ENCODE results near the gene TCOF1. TPM values are rescaled to one million over a fixed set of nuclear protein-coding genes. Genes with fewer than 3 reads are reported as not detected.

TCOF1 gene
- polyA plus RNA-seq, 1 donor (not counting 4 experiments of a cell fraction or from before 2014, with no cell fraction given) = 13.6 TPM

DNA sequence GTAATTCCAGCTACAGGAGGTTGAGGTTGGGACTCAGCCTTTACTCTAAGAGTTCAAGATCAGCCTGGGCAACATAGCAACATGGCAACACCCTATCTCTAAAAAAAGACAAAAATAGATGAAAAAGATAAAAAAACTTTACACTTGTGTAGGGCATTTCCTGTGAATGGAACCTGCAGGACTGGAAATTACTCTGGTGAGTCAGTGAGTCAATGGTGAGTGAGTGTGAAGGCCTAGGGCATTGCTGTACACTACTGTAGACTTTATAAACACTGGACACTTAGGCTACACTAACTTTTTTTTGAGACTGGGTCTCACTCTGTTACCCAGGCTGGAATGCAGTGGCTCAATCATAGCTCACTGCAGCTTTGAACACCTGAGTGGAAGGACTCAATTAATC is 35.3 kb upstream of the TCOF1 start:
- peak; percentile 68 for FAIRE-seq
- Histone ChIP-seq H3K9ac (ENCODE audit: control insufficient read depth, extremely low read depth, insufficient read depth, low read length) (peak overlapping the region; percentile 19), H3K79me2 (ENCODE audit: control insufficient read depth, insufficient read depth, low read length) (no peaks in the 10 kb centered on the region), H3K9me3 (ENCODE audit: control insufficient read depth, low read depth, low read length) (no peaks in the 10 kb centered on the region), H3K9me1 (ENCODE audit: control insufficient read depth, extremely low read depth, insufficient read depth, low read length) (no peaks in the 10 kb centered on the region), H4K20me1 (ENCODE audit: control insufficient read depth, extremely low read depth, insufficient read depth, low read length) (no peaks in the 10 kb centered on the region), H3K4me1 (ENCODE audit: control insufficient read depth, extremely low read depth, insufficient read depth, low read length) (peaks cover 63% of the 10 kb centered on the region), H3K4me2 (ENCODE audit: control insufficient read depth, extremely low read depth, insufficient read depth, low read depth, low read length) (peak overlapping the region; percentile 49), H3K27me3 (ENCODE audit: control insufficient read depth, extremely low read depth, insufficient read depth, low read length) (no peaks in the 10 kb centered on the region), H3K36me3 (ENCODE audit: control insufficient read depth in 2 of 2, extremely low read depth in 1 of 2, insufficient read depth in 2 of 2, low read length in 2 of 2) (no peaks in the 10 kb centered on the region), H2AFZ (ENCODE audit: control insufficient read depth, low read length) (no peak overlapping the region), H3K4me3 (ENCODE audit: control insufficient read depth in 2 of 3, extremely low read depth in 1 of 3, insufficient read depth in 2 of 3, low read depth in 1 of 3, low read length in 3 of 3) (no peak overlapping the region), H3K27ac (ENCODE audit: control insufficient read depth, insufficient read depth, low read length) (peak overlapping the region; percentile 93)
- TF ChIP-seq EZH2 (IDR thresholded peaks at IDR 0.05; ENCODE audit: low read length) (no peak), CTCF (optimal IDR thresholded peaks at IDR 0.05 in 1 of 3, IDR thresholded peaks at IDR 0.05 in 1 of 3, conservative IDR thresholded peaks at IDR 0.05 in 1 of 3; ENCODE audit: extremely low read depth in 1 of 3, insufficient read depth in 2 of 3, low read length in 3 of 3) (no peak)
- dilution Hi-C loops (cut with MboI; ENCODE audit: extremely low pct_ligation_motif_present, low sequenced_read_pairs) = no loop called here
- peak; percentile 53 for DNase-seq (ENCODE audit: low read depth, low spot score)

DNA sequence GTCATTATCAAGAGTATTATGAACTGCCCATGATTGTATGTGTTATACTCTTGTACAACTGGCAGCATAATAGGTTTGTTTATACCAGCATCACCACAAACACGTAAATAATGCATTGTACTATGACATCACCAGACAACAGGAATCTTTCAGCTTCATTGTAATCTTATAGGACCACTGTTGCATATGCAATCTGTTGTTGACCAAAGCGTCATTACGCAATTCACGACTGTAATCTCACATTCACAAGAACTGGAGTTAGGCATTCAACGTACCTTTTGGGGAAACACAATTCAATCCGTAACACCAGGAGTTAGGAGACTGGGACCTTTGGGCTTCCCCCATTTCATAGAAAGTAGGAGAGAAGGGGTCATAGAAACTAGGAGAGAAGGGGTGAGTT is 34.4 kb upstream of the TCOF1 start:
- Histone ChIP-seq H3K9ac (ENCODE audit: control insufficient read depth, extremely low read depth, insufficient read depth, low read length) (no peak overlapping the region), H4K20me1 (ENCODE audit: control insufficient read depth, extremely low read depth, insufficient read depth, low read length) (no peaks in the 10 kb centered on the region), H3K4me1 (ENCODE audit: control insufficient read depth, extremely low read depth, insufficient read depth, low read length) (peaks cover 54% of the 10 kb centered on the region), H2AFZ (ENCODE audit: control insufficient read depth, low read length) (no peak overlapping the region), H3K9me1 (ENCODE audit: control insufficient read depth, extremely low read depth, insufficient read depth, low read length) (no peaks in the 10 kb centered on the region), H3K27ac (ENCODE audit: control insufficient read depth, insufficient read depth, low read length) (no peak overlapping the region), H3K9me3 (ENCODE audit: control insufficient read depth, low read depth, low read length) (no peaks in the 10 kb centered on the region), H3K4me2 (ENCODE audit: control insufficient read depth, extremely low read depth, insufficient read depth, low read depth, low read length) (no peak overlapping the region), H3K27me3 (ENCODE audit: control insufficient read depth, extremely low read depth, insufficient read depth, low read length) (no peaks in the 10 kb centered on the region), H3K36me3 (ENCODE audit: control insufficient read depth in 2 of 2, extremely low read depth in 1 of 2, insufficient read depth in 2 of 2, low read length in 2 of 2) (no peaks in the 10 kb centered on the region), H3K4me3 (ENCODE audit: control insufficient read depth in 2 of 3, extremely low read depth in 1 of 3, insufficient read depth in 2 of 3, low read depth in 1 of 3, low read length in 3 of 3) (no peak overlapping the region), H3K79me2 (ENCODE audit: control insufficient read depth, insufficient read depth, low read length) (no peaks in the 10 kb centered on the region)
- dilution Hi-C loops (cut with MboI; ENCODE audit: extremely low pct_ligation_motif_present, low sequenced_read_pairs) = no loop called here
- TF ChIP-seq CTCF (optimal IDR thresholded peaks at IDR 0.05 in 1 of 3, IDR thresholded peaks at IDR 0.05 in 1 of 3, conservative IDR thresholded peaks at IDR 0.05 in 1 of 3; ENCODE audit: extremely low read depth in 1 of 3, insufficient read depth in 2 of 3, low read length in 3 of 3) (no peak), EZH2 (IDR thresholded peaks at IDR 0.05; ENCODE audit: low read length) (no peak)
- FAIRE-seq = no peak
- DNase-seq (ENCODE audit: low read depth, low spot score) = no peak

All from keratinocyte (primary cell).